WTC11 (cell line): ENCODE data around the gene NXN. TPM values are rescaled to one million over a fixed set of nuclear protein-coding genes. Genes with fewer than 3 reads are reported as not detected.

Source experiments
- ATAC-seq: fragments of 200-7000 bp; cut with Tn5 transposase; 2 replicates; pipeline ENCODE4 v1.10.0; 2021; ENCODE audit warnings: mild to moderate bottlenecking, moderate library complexity
- CTCF ChIA-PET: fragments of 300-600 bp; sonication (Branson Sonifier 250); formaldehyde crosslinking; loops from one replicate; lab custom pipeline; 2021; ENCODE audit warnings: antibody characterized with exemption; lab: Charles Lee
- POLR2A ChIA-PET: fragments of 350-600 bp; sonication (Branson Sonifier 250); formaldehyde crosslinking; loops from one replicate; lab custom pipeline; 2021; ENCODE audit warnings: antibody characterized with exemption; lab: Charles Lee
- DNase-seq: peaks from one replicate; pipeline ENCODE4 v3.0.0; 2021; ENCODE audit warnings: low spot score
- H3K27ac Mint-ChIP-seq: 2 replicates; pipeline ENCODE4 v1.8.0; 2021; ENCODE audit warnings: mixed read lengths
- H3K27me3 Mint-ChIP-seq: 2 replicates; pipeline ENCODE4 v1.8.0; 2021; ENCODE audit warnings: low read depth, mild to moderate bottlenecking, moderate library complexity, mixed read lengths
- H3K36me3 Mint-ChIP-seq: 2 replicates; pipeline ENCODE4 v1.8.0; 2021; ENCODE audit warnings: mixed read lengths
- H3K4me1 Mint-ChIP-seq: 2 replicates; pipeline ENCODE4 v1.8.0; 2022; ENCODE audit warnings: mixed read lengths
- H3K4me3 Mint-ChIP-seq: 2 replicates; pipeline ENCODE4 v1.8.0; 2021; ENCODE audit warnings: mild to moderate bottlenecking, moderate library complexity, mixed read lengths
- H3K9me3 Mint-ChIP-seq: 2 replicates; pipeline ENCODE4 v1.8.0; 2021; ENCODE audit warnings: mixed read lengths
- CREM ChIP-seq: sonication (generic); formaldehyde crosslinking; IDR thresholded peaks from 2 replicates; pipeline ENCODE4 v1.8.1; 2022; ENCODE audit warnings: mild to moderate bottlenecking, missing genetic modification reagents, moderate library complexity
- ELF4 ChIP-seq: sonication (generic); formaldehyde crosslinking; IDR thresholded peaks from 2 replicates; pipeline ENCODE4 v1.8.1; 2022; ENCODE audit warnings: low read depth, mild to moderate bottlenecking, moderate library complexity, missing genetic modification reagents
- MYBL2 ChIP-seq: sonication (generic); formaldehyde crosslinking; IDR thresholded peaks from 2 replicates; pipeline ENCODE4 v1.8.1; 2023; ENCODE audit warnings: mild to moderate bottlenecking, moderate library complexity, missing genetic modification reagents
- RELA ChIP-seq: sonication (generic); formaldehyde crosslinking; IDR thresholded peaks from 2 replicates; pipeline ENCODE4 v1.8.1; 2022; ENCODE audit warnings: missing genetic modification reagents, mild to moderate bottlenecking, borderline replicate concordance
- SOX15 ChIP-seq: fragments of 250-450 bp; sonication (Bioruptor Pico); IDR thresholded peaks from 2 replicates; pipeline ENCODE4 v1.9.0; 2021; ENCODE audit warnings: mild to moderate bottlenecking
- TP53 ChIP-seq: sonication (generic); formaldehyde crosslinking; IDR thresholded peaks from 2 replicates; pipeline ENCODE4 v1.8.1; 2023; ENCODE audit warnings: mild to moderate bottlenecking, missing genetic modification reagents
- ZNF121 ChIP-seq: sonication (generic); formaldehyde crosslinking; IDR thresholded peaks from 2 replicates; pipeline ENCODE4 v1.8.0; 2023; ENCODE audit warnings: missing genetic modification reagents
- ZNF263 ChIP-seq: sonication (generic); formaldehyde crosslinking; IDR thresholded peaks from 2 replicates; pipeline ENCODE4 v1.8.1; 2022; ENCODE audit warnings: low read depth, mild to moderate bottlenecking, moderate library complexity, missing genetic modification reagents
- ZNF396 ChIP-seq: fragments of 250-450 bp; sonication (Bioruptor Pico); IDR thresholded peaks from 2 replicates; pipeline ENCODE4 v1.8.0; 2021; ENCODE audit warnings: mild to moderate bottlenecking, moderate library complexity, borderline replicate concordance
- total RNA-seq: library from RNA; stranded (reverse); gene quantifications from 3 replicates; pipeline ENCODE4 v1.2.3, GENCODE V29; 2021
- TF ChIP-seq, protein P1 (sequence below): fragments of 250-450 bp; sonication (Bioruptor Pico); IDR thresholded peaks from 2 replicates; pipeline ENCODE4 v1.9.0; 2021; ENCODE audit warnings: moderate library complexity, mild to moderate bottlenecking, inconsistent platforms, borderline replicate concordance
- TF ChIP-seq, protein P2 (sequence below): sonication (generic); formaldehyde crosslinking; IDR thresholded peaks from 2 replicates; pipeline ENCODE4 v1.8.1; 2023; ENCODE audit warnings: mild to moderate bottlenecking, missing genetic modification reagents, borderline replicate concordance
- TF ChIP-seq, protein P3 (sequence below): sonication (generic); formaldehyde crosslinking; IDR thresholded peaks from 2 replicates; pipeline ENCODE4 v1.8.1; 2023; ENCODE audit warnings: mild to moderate bottlenecking, missing genetic modification reagents
- TF ChIP-seq, protein P4 (sequence below): sonication (generic); formaldehyde crosslinking; IDR thresholded peaks from 2 replicates; pipeline ENCODE4 v1.8.1; 2023; ENCODE audit warnings: mild to moderate bottlenecking, moderate library complexity, missing genetic modification reagents
- TF ChIP-seq, protein P5 (sequence below): fragments of 250-450 bp; sonication (Bioruptor Pico); IDR thresholded peaks from 2 replicates; pipeline ENCODE4 v1.9.0; 2021; ENCODE audit warnings: mild to moderate bottlenecking
- TF ChIP-seq, protein P6 (sequence below): sonication (generic); formaldehyde crosslinking; IDR thresholded peaks from 2 replicates; pipeline ENCODE4 v1.8.0; 2022; ENCODE audit warnings: mild to moderate bottlenecking, missing genetic modification reagents

Gene NXN
- total RNA-seq, 1 experiment from 2014 or later = 96.8 TPM

DNA sequence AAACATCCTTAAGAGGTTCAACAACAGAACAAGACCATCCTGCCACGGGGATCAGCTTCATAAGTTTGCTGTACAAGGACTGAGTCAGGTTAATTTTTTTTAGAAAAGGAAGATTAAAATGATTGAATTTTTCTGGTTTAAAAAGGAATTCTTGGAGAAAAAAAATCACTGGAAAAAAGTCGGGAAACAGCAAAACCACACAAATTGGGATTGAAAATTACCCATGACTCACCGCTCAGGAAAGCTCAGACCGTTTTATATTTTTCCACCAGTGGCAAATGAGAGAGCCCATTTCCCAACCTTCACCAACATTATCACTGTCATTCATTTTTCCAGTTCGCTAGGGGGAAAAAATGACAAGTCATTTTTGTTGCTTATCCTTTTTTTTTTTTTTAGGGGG, 150.8 kb downstream of the NXN start (continued):
- TF ChIP-seq, protein P1, sequence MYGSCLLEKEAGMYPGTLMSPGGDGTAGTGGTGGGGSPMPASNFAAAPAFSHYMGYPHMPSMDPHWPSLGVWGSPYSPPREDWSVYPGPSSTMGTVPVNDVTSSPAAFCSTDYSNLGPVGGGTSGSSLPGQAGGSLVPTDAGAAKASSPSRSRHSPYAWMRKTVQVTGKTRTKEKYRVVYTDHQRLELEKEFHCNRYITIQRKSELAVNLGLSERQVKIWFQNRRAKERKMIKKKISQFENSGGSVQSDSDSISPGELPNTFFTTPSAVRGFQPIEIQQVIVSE (CRISPR knock-in tag) = no peak
- TF ChIP-seq, protein P2, sequence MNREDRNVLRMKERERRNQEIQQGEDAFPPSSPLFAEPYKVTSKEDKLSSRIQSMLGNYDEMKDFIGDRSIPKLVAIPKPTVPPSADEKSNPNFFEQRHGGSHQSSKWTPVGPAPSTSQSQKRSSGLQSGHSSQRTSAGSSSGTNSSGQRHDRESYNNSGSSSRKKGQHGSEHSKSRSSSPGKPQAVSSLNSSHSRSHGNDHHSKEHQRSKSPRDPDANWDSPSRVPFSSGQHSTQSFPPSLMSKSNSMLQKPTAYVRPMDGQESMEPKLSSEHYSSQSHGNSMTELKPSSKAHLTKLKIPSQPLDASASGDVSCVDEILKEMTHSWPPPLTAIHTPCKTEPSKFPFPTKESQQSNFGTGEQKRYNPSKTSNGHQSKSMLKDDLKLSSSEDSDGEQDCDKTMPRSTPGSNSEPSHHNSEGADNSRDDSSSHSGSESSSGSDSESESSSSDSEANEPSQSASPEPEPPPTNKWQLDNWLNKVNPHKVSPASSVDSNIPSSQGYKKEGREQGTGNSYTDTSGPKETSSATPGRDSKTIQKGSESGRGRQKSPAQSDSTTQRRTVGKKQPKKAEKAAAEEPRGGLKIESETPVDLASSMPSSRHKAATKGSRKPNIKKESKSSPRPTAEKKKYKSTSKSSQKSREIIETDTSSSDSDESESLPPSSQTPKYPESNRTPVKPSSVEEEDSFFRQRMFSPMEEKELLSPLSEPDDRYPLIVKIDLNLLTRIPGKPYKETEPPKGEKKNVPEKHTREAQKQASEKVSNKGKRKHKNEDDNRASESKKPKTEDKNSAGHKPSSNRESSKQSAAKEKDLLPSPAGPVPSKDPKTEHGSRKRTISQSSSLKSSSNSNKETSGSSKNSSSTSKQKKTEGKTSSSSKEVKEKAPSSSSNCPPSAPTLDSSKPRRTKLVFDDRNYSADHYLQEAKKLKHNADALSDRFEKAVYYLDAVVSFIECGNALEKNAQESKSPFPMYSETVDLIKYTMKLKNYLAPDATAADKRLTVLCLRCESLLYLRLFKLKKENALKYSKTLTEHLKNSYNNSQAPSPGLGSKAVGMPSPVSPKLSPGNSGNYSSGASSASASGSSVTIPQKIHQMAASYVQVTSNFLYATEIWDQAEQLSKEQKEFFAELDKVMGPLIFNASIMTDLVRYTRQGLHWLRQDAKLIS (CRISPR knock-in tag) = no peak
- no peak for TF ChIP-seq SOX15 (CRISPR knock-in tag)

DNA sequence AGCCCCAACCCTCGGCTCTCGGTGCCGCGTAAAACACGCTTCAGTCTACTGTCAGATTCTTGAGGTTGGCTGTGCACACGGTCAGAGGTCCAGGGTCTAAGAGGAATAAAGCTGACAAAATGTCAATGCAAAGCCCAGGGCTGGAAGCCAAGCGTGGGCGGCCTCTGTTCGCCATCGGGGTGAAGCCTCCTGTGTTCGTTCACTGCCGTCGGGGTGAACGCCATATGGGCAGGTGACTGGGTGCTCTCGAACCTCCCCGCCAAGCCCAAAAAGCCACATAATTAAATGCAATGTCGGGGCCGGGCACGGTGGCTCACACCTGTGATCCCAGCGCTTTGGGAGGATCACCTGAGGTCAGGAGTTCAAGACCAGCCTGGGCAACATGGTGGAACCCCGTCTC, 152.8 kb downstream of the NXN start:
- H3K9me3 Mint-ChIP-seq = peaks cover 7% of the 10 kb centered on the region; the same call in 1 of the 2 replicates
- no peaks in the 10 kb centered on the region for H3K4me1 Mint-ChIP-seq
- no peak overlapping the region for H3K4me3 Mint-ChIP-seq
- ChIA-PET CTCF (no interaction called here), POLR2A (no interaction called here)
- DNase-seq (no peak), ATAC-seq (no peak)
- H3K27me3 Mint-ChIP-seq = no peaks in the 10 kb centered on the region
- no peak overlapping the region for H3K27ac Mint-ChIP-seq
- TF ChIP-seq ZNF396 (no peak), RELA (no peak)
- H3K36me3 Mint-ChIP-seq = peaks cover 19% of the 10 kb centered on the region

DNA sequence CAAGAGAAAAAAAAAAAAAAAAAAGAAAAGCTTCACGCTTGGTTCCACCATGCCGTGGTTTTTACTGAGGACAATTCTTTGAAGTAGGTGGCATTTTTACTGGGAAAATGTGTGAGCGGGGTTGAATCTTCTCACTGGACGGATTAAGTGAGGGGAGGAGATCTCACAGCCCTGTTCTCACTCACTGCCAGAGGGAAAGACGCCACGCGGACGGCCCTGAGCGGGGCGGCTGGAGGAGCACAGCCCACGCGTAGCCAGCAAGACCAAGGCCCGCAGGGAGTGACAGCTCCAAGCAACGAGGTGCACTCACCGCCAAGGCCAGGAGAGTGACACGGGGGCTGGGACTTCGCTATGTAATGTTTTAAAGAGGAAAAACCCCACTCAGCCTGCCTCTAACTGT, 154.4 kb downstream of the NXN start:
- TF ChIP-seq ELF4 (CRISPR knock-in tag) (no peak), CREM (CRISPR knock-in tag) (no peak), MYBL2 (CRISPR knock-in tag) (no peak), ZNF263 (no peak), ZNF121 (CRISPR knock-in tag) (no peak), TP53 (no peak)
- TF ChIP-seq, protein P3, sequence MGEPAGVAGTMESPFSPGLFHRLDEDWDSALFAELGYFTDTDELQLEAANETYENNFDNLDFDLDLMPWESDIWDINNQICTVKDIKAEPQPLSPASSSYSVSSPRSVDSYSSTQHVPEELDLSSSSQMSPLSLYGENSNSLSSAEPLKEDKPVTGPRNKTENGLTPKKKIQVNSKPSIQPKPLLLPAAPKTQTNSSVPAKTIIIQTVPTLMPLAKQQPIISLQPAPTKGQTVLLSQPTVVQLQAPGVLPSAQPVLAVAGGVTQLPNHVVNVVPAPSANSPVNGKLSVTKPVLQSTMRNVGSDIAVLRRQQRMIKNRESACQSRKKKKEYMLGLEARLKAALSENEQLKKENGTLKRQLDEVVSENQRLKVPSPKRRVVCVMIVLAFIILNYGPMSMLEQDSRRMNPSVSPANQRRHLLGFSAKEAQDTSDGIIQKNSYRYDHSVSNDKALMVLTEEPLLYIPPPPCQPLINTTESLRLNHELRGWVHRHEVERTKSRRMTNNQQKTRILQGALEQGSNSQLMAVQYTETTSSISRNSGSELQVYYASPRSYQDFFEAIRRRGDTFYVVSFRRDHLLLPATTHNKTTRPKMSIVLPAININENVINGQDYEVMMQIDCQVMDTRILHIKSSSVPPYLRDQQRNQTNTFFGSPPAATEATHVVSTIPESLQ = no peak
- TF ChIP-seq, protein P4, sequence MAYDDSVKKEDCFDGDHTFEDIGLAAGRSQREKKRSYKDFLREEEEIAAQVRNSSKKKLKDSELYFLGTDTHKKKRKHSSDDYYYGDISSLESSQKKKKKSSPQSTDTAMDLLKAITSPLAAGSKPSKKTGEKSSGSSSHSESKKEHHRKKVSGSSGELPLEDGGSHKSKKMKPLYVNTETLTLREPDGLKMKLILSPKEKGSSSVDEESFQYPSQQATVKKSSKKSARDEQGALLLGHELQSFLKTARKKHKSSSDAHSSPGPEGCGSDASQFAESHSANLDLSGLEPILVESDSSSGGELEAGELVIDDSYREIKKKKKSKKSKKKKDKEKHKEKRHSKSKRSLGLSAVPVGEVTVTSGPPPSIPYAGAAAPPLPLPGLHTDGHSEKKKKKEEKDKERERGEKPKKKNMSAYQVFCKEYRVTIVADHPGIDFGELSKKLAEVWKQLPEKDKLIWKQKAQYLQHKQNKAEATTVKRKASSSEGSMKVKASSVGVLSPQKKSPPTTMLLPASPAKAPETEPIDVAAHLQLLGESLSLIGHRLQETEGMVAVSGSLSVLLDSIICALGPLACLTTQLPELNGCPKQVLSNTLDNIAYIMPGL = no peak
- TF ChIP-seq, protein P1 (CRISPR knock-in tag) = no peak
- TF ChIP-seq, protein P5, sequence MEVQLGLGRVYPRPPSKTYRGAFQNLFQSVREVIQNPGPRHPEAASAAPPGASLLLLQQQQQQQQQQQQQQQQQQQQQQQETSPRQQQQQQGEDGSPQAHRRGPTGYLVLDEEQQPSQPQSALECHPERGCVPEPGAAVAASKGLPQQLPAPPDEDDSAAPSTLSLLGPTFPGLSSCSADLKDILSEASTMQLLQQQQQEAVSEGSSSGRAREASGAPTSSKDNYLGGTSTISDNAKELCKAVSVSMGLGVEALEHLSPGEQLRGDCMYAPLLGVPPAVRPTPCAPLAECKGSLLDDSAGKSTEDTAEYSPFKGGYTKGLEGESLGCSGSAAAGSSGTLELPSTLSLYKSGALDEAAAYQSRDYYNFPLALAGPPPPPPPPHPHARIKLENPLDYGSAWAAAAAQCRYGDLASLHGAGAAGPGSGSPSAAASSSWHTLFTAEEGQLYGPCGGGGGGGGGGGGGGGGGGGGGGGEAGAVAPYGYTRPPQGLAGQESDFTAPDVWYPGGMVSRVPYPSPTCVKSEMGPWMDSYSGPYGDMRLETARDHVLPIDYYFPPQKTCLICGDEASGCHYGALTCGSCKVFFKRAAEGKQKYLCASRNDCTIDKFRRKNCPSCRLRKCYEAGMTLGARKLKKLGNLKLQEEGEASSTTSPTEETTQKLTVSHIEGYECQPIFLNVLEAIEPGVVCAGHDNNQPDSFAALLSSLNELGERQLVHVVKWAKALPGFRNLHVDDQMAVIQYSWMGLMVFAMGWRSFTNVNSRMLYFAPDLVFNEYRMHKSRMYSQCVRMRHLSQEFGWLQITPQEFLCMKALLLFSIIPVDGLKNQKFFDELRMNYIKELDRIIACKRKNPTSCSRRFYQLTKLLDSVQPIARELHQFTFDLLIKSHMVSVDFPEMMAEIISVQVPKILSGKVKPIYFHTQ (CRISPR knock-in tag) = no peak
- TF ChIP-seq, protein P6, sequence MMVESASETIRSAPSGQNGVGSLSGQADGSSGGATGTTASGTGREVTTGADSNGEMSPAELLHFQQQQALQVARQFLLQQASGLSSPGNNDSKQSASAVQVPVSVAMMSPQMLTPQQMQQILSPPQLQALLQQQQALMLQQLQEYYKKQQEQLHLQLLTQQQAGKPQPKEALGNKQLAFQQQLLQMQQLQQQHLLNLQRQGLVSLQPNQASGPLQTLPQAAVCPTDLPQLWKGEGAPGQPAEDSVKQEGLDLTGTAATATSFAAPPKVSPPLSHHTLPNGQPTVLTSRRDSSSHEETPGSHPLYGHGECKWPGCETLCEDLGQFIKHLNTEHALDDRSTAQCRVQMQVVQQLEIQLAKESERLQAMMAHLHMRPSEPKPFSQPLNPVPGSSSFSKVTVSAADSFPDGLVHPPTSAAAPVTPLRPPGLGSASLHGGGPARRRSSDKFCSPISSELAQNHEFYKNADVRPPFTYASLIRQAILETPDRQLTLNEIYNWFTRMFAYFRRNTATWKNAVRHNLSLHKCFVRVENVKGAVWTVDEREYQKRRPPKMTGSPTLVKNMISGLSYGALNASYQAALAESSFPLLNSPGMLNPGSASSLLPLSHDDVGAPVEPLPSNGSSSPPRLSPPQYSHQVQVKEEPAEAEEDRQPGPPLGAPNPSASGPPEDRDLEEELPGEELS (CRISPR knock-in tag) = no peak
- ChIA-PET POLR2A (no interaction called here), CTCF (interaction anchor here (1.2 to 1.6 kb wide), 3 partner anchors 30 to 156 kb away, joined by 3 to 6 read pairs (median 3); no protein-coding TSS in a partner anchor)
- Mint-ChIP-seq H3K4me1 (no peaks in the 10 kb centered on the region), H3K27me3 (no peaks in the 10 kb centered on the region), H3K27ac (no peak overlapping the region), H3K36me3 (peaks cover 19% of the 10 kb centered on the region), H3K9me3 (peaks cover 7% of the 10 kb centered on the region; the same call in 1 of the 2 replicates), H3K4me3 (no peak overlapping the region)
- ATAC-seq (no peak), DNase-seq (no peak)
